HG03342 (cell line): Measurements from ENCODE around the gene SOCS3.
A peak's percentile ranks its signal among the peaks of the same experiment; 100 is the strongest.

Source experiments
- ATAC-seq: cut with Tn5 transposase; IDR thresholded peaks from one replicate; pipeline ENCODE4 v1.9.1; 2021; ENCODE audit warnings: mild to moderate bottlenecking, moderate library complexity; ENCODE audit not compliant: unreplicated experiment

Gene SOCS3

GRCh38 chr17:78391051-78391431 lies 31.2 kb upstream of the SOCS3 start:
- no peak for ATAC-seq

GRCh38 chr17:78390241-78391050 lies 30.6 kb upstream of the SOCS3 start:
- ATAC-seq: no peak

DNA sequence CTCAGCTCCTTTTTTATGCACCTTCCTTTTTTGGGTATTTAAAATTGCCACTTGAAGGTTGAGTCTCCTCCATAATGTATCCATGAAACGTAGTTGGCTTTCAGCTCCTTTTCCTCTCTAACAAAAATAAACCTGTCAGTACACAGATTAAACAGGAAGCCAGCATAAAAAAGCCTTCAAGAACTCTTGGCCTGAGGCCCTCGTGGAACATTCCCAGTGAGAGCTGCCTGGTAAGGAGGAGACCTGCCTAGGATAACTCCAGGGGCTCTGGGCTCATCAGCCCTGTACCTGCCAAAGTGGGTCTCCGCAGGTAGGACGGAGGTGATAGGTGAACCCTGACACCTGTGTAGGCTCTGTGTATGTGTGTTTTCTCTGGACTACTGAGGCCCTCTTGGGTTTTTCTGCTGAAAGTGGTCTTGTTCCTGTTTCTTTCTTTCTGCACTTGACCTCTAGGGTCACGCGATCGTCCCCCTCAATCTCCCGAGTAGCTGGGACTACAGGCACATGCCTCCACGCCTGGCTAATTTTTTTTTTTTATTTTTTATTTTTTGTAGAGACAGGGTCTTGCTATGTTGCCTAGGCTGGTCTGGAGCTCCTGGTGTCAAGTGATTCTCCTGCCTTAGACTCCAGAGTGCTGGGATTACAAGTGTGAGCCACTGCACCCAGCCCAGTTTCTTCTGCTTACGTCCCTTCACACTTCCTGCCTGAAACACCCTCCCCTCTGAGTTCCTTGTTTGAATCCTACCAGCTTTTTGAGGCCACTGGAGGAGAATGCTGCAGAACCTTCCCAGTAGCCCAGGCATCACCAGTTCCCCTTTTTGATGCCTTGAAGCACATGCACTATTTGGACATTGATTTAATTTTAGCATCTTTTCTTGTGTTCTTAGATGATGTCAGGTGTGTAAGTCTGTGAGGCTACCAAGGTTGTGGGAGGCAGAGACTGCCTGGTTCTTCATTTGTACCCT lies 28.4 kb upstream of the SOCS3 start:
- no peak for ATAC-seq

- ATAC-seq: no peak
Measured at GRCh38 chr17:78384479-78385175, 24.8 kb upstream of the SOCS3 start.

DNA sequence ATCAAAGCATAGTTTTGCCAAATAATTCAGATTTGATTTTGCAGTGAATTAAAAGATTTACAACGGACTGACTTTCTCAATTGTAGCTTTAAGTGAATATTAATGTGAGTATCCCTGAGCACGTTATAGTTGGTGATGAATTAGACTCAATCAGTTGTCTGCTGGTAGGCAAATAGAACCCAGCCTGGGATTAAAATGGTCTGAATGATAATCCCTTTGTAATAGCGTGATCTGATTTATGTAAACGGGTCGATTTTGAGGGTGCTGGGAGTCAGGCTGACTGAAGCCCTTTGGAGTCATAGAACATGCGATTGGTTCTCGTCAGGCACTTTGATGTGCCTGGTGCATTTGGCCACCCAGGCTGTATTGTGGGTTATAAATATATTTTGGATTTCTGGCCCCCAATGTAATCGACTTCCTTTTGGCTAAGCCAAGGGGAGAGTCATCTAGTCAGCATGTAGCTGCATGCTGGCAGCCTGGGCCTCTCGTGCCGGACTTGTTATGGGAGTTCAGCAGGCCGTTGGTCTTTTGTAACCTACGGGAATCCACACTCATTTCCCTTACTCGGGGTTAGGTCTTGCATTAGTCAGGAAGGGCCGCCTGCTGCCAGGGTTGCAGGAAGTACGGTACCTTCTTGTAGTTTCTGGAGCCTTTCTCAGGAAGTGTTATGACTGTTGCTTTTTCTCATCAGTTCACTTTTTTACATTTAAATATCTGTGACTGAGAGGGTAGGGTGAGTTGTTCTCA lies 24.0 kb upstream of the SOCS3 start:
- ATAC-seq: no peak

GRCh38 chr17:78381601-78382232 lies 21.8 kb upstream of the SOCS3 start:
- no peak for ATAC-seq

GRCh38 chr17:78380370-78380769 lies 20.5 kb upstream of the SOCS3 start:
- ATAC-seq: no peak

GRCh38 chr17:78379131-78379491 lies 19.2 kb upstream of the SOCS3 start:
- ATAC-seq: no peak

DNA sequence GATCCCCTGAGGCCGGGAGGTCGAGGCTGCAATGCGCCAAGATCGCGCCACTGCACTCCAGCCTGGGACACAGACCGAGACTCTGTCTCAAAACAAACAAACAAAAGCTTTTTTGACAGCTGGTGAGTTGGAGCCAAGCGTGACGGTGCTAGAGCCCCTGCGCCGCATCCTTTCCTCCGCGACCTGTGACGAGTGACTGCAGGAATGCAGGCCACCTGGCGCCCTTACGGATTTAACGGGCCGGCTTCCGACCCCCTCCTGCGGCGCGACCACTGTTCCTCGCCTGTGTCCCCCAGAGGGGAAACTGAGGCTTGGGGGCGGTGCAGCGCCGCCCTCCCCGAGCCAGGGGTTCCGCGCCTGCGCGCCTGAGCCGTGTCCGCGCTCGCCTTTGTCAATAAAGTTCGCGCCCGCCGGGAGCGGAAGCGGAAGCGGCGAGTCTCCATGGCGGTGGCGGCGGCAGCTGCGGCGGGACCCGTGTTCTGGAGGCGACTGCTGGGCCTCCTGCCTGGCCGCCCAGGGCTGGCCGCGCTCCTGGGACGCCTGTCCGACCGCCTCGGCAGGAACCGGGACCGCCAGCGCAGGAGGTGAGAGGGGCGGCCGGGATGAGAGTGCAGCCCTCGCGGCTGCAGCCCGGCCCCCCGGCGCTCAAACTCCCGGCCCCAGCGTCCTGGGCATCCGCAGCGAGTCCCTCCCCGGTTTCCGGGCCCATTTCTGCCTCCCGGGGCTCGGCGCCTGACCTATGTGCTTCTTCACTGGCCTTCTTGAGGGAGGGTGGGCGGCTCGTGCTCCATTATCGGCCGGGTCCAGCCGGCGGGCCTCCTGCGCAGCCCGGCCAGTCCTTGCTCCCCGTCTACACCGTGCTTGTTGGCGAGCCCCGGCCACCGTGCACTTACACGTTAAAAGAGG lies 18.6 kb upstream of the SOCS3 start, which contains the start of gene PGS1:
Gene PGS1 (plus strand): TSS at position 425 of the 906 bp plus-strand sequence. CDS start 17 bp downstream, at position 442.
- peak; percentile 53 for ATAC-seq

GRCh38 chr17:78377858-78378224 lies 18.0 kb upstream of the SOCS3 start:
- no peak for ATAC-seq

DNA sequence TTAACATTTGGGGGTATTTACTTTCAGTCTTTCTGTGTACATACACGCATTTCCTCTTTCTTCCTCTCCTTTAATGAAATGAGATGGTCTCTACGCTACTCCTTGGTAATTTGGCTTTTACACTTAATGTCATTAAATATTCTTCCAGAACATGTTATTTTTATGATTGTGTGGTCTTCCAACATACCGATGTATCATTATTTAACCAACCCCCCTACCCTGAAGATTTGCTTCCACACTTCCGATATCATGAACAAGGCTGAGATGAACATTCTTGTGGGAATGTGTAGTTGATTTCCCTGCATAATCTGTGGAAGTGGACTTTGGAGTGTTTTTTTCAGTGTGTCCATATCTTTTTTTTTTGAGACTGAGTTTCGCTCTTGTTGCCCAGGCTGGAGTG lies 16.3 kb upstream of the SOCS3 start:
- no peak for ATAC-seq

GRCh38 chr17:78375401-78376151 lies 15.7 kb upstream of the SOCS3 start:
- no peak for ATAC-seq

GRCh38 chr17:78374631-78375274 lies 14.9 kb upstream of the SOCS3 start:
- ATAC-seq: no peak

DNA sequence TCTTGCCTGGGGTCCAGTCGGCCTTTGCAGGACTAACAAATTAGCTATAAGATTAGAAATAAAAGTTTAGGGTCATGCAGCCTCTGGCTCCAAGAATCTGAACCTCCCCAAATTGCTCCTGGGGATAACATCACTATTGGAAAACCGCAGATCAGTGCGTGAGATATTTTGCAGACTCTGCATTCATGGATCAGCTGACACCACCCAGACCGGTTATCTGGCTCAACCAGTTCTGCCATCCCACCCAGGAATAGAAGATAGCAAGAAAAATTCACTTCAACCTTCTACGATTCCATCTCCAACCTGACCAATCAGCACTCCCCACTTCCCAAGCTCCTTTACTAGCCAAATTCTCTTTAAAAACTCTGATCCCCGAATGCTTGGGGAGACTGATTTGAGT lies 14.3 kb upstream of the SOCS3 start:
- ATAC-seq: no peak

DNA sequence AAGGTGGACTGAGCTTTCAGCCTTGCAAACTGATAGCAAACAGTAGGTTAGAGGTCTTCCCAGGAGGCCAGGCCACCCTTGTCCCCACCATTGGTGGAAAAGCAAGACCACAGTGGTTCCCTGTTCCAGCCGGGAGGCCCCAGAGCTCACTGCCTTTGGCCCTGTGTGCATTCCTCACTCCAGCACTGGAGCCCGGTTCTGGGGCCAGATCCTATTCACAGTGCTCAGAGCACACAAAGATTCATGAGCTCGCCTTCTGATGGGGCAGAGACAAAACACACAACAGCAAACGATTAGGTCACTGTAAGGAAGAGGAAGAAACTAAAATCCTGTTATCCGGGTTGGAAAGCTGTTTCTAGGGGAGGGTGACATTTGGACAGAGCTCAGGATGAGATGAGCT lies 13.0 kb upstream of the SOCS3 start:
- ATAC-seq: no peak

DNA sequence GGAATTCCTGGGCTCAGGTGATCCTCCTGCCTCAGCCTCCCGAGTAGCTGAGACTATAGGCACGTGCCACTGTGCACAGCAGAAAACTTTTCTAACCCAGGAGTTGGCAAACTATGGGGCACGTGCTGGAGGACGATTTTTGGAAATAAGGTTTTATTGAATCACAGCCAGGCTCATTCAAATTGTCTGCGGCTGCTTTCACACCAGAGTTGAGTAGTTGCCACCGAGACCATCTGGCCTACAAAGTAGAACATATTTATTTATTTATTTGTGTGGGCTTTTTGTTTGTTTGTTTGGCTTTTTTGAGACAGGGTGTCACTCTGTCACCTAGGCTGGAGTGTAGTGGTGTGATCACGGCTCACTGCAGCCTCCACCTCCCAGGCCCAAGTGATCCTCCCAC lies 11.2 kb upstream of the SOCS3 start:
- no peak for ATAC-seq

DNA sequence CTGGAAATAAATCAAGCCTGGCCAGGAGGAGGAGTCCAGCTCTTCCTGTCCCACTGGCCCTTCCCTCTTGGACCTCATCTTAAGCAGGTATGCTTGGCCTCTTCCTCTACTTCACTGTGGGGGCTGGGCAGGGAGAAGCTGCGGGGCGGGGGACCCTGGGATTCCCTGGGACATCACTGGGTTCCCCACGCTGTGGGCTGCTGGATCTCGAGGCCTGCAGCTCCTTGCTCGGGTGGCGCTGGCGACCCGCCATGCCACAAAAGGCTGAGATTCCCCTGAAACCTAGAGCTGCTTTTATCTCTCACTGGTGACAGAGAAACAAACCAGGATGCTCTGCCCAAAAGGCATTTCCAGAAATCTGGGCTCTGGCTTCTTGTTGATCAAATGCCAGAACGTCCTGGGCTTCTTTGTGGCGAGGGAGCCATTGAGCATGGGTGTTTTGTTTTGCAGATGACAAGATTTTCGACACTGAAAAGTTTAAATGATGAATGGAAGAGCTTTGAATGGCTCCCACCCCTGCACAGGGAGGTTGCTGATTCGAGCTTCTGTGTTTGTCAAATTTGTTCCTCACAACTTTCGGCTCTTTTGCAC lies 10.0 kb upstream of the SOCS3 start:
- no peak for ATAC-seq
